NCI-H1930 (cell line): ENCODE measurements around the gene POU2F1.

Source experiments
- DNase-seq, 2 experiments: peaks; one replicate each; lab custom pipeline; 2025; lab: John Stamatoyannopoulos, UW

POU2F1 gene

GRCh38 chr1:167367705-167368104 lies 147.0 kb downstream of the POU2F1 start:
- no peak for DNase-seq

GRCh38 chr1:167369175-167369574 lies 148.5 kb downstream of the POU2F1 start:
- DNase-seq = no peak

- no peak for DNase-seq
Measured at GRCh38 chr1:167369933-167370332, 149.2 kb downstream of the POU2F1 start.

- DNase-seq = peak in 1 of 2 experiments; percentile 38
Measured at GRCh38 chr1:167371030-167371429, 150.3 kb downstream of the POU2F1 start.

- no peak for DNase-seq
Measured at GRCh38 chr1:167373398-167373797, 152.7 kb downstream of the POU2F1 start.

GRCh38 chr1:167373986-167374385 lies 153.3 kb downstream of the POU2F1 start:
- DNase-seq = no peak

- DNase-seq = no peak
Measured at GRCh38 chr1:167375949-167376348, 155.3 kb downstream of the POU2F1 start.

- no peak for DNase-seq
Measured at GRCh38 chr1:167387251-167387910, 166.7 kb downstream of the POU2F1 start.

GRCh38 chr1:167388976-167389375 lies 168.3 kb downstream of the POU2F1 start:
- no peak for DNase-seq

GRCh38 chr1:167392200-167392696 lies 171.6 kb downstream of the POU2F1 start:
- no peak for DNase-seq

GRCh38 chr1:167400359-167400953 lies 179.8 kb downstream of the POU2F1 start:
- DNase-seq = no peak

- DNase-seq = peak in 1 of 2 experiments; percentile 20
Measured at GRCh38 chr1:167401260-167401873, 180.7 kb downstream of the POU2F1 start.

- DNase-seq = no peak
Measured at GRCh38 chr1:167404161-167404888, 183.6 kb downstream of the POU2F1 start.

- DNase-seq = no peak
Measured at GRCh38 chr1:167404908-167405307, 184.2 kb downstream of the POU2F1 start.

GRCh38 chr1:167408355-167408754 lies 187.7 kb downstream of the POU2F1 start:
- no peak for DNase-seq

GRCh38 chr1:167409183-167409582 lies 188.5 kb downstream of the POU2F1 start:
- DNase-seq = no peak

- DNase-seq = no peak
Measured at GRCh38 chr1:167412072-167412471, 191.4 kb downstream of the POU2F1 start.

- no peak for DNase-seq
Measured at GRCh38 chr1:167412920-167413319, 192.2 kb downstream of the POU2F1 start.

GRCh38 chr1:167413328-167413727 lies 192.6 kb downstream of the POU2F1 start:
- no peak for DNase-seq

GRCh38 chr1:167416506-167416905 lies 195.8 kb downstream of the POU2F1 start:
- no peak for DNase-seq

GRCh38 chr1:167418391-167418790 lies 197.7 kb downstream of the POU2F1 start:
- peak in 1 of 2 experiments; percentile 6 for DNase-seq

GRCh38 chr1:167419245-167419644 lies 198.6 kb downstream of the POU2F1 start:
- no peak for DNase-seq

- DNase-seq = no peak
Measured at GRCh38 chr1:167420510-167420909, 199.8 kb downstream of the POU2F1 start.
